HEK293 (cell line): ENCODE data around the gene TMEM145.

Experiments
- FEZF1 ChIP-seq: fragments of 450-650 bp; formaldehyde crosslinking; IDR thresholded peaks from 2 replicates; pipeline ENCODE4 v1.5.1; 2016; ENCODE audit warnings: missing biosample characterization, missing genetic modification characterization
- GLI4 ChIP-seq: fragments of 450-650 bp; formaldehyde crosslinking; IDR thresholded peaks from 2 replicates; pipeline ENCODE4 v1.5.1; 2016; ENCODE audit warnings: missing biosample characterization, missing genetic modification characterization
- KLF9 ChIP-seq: fragments of 450-650 bp; formaldehyde crosslinking; IDR thresholded peaks from 2 replicates; pipeline ENCODE4 v1.5.1; 2016; ENCODE audit warnings: missing biosample characterization, missing genetic modification characterization, low read depth
- MEIS1 ChIP-seq: sonication (generic); formaldehyde crosslinking; IDR thresholded peaks from 2 replicates; pipeline ENCODE4 v1.8.1; 2022; ENCODE audit warnings: missing genetic modification reagents, mild to moderate bottlenecking, borderline replicate concordance
- PATZ1 ChIP-seq: fragments of 450-650 bp; formaldehyde crosslinking; IDR thresholded peaks from 2 replicates; pipeline ENCODE4 v1.5.1; 2016; ENCODE audit warnings: missing biosample characterization, missing genetic modification characterization
- SP3 ChIP-seq: fragments of 450-650 bp; formaldehyde crosslinking; IDR thresholded peaks from 2 replicates; pipeline ENCODE4 v1.5.1; 2016; ENCODE audit warnings: missing biosample characterization, missing genetic modification characterization
- ZEB2 ChIP-seq: fragments of 450-650 bp; formaldehyde crosslinking; IDR thresholded peaks from 2 replicates; pipeline ENCODE4 v1.5.1; 2016; ENCODE audit warnings: missing biosample characterization, missing genetic modification characterization
- ZFHX2 ChIP-seq: fragments of 450-650 bp; formaldehyde crosslinking; conservative IDR thresholded peaks from 2 replicates; pipeline ENCODE4 v1.5.1; 2016; ENCODE audit warnings: missing biosample characterization, missing genetic modification characterization
- ZIC2 ChIP-seq: fragments of 450-650 bp; formaldehyde crosslinking; IDR thresholded peaks from 2 replicates; pipeline ENCODE4 v1.5.1; 2016; ENCODE audit warnings: missing biosample characterization, missing genetic modification characterization
- ZNF157 ChIP-seq: fragments of 450-650 bp; formaldehyde crosslinking; IDR thresholded peaks from 2 replicates; pipeline ENCODE4 v1.5.1; 2016; ENCODE audit warnings: missing biosample characterization, missing genetic modification characterization
- ZNF239 ChIP-seq: fragments of 450-650 bp; formaldehyde crosslinking; IDR thresholded peaks from 2 replicates; pipeline ENCODE4 v1.5.1; 2016; ENCODE audit warnings: missing biosample characterization, missing genetic modification characterization
- ZNF362 ChIP-seq: fragments of 450-650 bp; formaldehyde crosslinking; IDR thresholded peaks from 2 replicates; pipeline ENCODE4 v1.5.1; 2016; ENCODE audit warnings: missing biosample characterization, missing genetic modification characterization
- ZNF514 ChIP-seq: fragments of 450-650 bp; formaldehyde crosslinking; IDR thresholded peaks from 2 replicates; pipeline ENCODE4 v1.5.1; 2016; ENCODE audit warnings: missing biosample characterization, missing genetic modification characterization
- ZNF548 ChIP-seq: fragments of 450-650 bp; formaldehyde crosslinking; IDR thresholded peaks from 2 replicates; pipeline ENCODE4 v1.5.1; 2016; ENCODE audit warnings: missing biosample characterization, missing genetic modification characterization
- ZNF560 ChIP-seq: fragments of 450-650 bp; formaldehyde crosslinking; IDR thresholded peaks from 2 replicates; pipeline ENCODE4 v1.5.1; 2017; ENCODE audit warnings: missing biosample characterization, missing genetic modification characterization, borderline replicate concordance
- ZNF571 ChIP-seq: fragments of 450-650 bp; formaldehyde crosslinking; IDR thresholded peaks from 2 replicates; pipeline ENCODE4 v1.5.0; 2017; ENCODE audit warnings: missing biosample characterization, missing genetic modification characterization
- ZNF707 ChIP-seq: fragments of 450-650 bp; formaldehyde crosslinking; IDR thresholded peaks from 2 replicates; pipeline ENCODE4 v1.5.1; 2016; ENCODE audit warnings: missing biosample characterization, missing genetic modification characterization
- ZNF747 ChIP-seq: fragments of 450-650 bp; formaldehyde crosslinking; IDR thresholded peaks from 2 replicates; pipeline ENCODE4 v1.5.1; 2016; ENCODE audit warnings: missing biosample characterization, missing genetic modification characterization
- TF ChIP-seq, protein P1 (sequence below): fragments of 450-650 bp; formaldehyde crosslinking; conservative IDR thresholded peaks from 2 replicates; pipeline ENCODE4 v1.5.1; 2016; ENCODE audit warnings: low read depth, missing biosample characterization, missing genetic modification characterization
- TF ChIP-seq, protein P2 (sequence below): fragments of 450-650 bp; formaldehyde crosslinking; IDR thresholded peaks from 2 replicates; pipeline ENCODE4 v1.5.0; 2017; ENCODE audit warnings: missing biosample characterization, missing genetic modification characterization, borderline replicate concordance
- TF ChIP-seq, protein P3 (sequence below): fragments of 450-650 bp; formaldehyde crosslinking; IDR thresholded peaks from 2 replicates; pipeline ENCODE4 v1.5.1; 2016; ENCODE audit warnings: missing biosample characterization, missing genetic modification characterization, borderline replicate concordance
- TF ChIP-seq, protein P4 (sequence below): fragments of 450-650 bp; formaldehyde crosslinking; conservative IDR thresholded peaks from 2 replicates; pipeline ENCODE4 v1.5.1; 2016; ENCODE audit warnings: low read depth, missing biosample characterization, missing genetic modification characterization

TMEM145 gene

DNA sequence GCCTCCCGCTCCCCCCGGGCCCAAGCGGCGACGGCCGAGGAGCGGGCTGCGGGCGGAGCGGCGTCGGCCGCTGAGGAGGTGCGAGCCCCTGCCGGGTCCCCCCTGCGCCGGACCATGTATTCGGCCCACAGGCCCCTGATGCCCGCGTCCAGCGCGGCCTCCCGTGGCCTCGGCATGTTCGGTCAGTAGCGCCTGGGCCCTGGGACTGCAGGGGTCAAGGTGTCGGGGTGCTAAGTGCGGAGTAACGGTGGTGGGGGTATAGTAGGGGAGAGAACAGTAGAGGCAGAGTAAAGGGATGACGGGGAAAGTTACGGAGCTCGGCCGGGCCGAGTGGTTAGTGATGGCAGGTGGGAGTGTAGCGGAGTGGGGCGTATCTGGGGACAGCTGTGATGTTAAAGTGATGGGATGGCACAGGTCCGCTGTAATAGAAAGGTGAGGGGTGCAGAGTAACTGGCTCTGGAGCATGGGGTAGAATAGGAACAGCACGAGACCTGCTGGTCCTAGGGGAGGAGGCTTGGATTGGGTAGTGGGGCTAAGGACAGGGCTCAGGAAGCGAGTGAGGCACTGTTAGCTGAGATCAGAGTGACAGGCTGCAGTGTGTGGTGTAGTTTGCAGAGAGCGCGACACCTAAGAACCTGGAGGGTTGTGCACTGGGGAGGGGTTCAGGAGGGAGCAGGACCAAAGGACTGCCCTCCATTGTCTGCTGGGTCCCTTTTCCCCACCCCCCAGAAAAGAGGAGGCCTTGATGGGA is 28.3 kb upstream of the TMEM145 start (continued):
- TF ChIP-seq ZEB2 (tag by site-specific recombination), result peak; percentile 65; the same call in 1 of the 2 replicates
- TF ChIP-seq ZNF571, result no peak
- no peak for TF ChIP-seq GLI4 (tag by site-specific recombination)
- TF ChIP-seq, protein P1, sequence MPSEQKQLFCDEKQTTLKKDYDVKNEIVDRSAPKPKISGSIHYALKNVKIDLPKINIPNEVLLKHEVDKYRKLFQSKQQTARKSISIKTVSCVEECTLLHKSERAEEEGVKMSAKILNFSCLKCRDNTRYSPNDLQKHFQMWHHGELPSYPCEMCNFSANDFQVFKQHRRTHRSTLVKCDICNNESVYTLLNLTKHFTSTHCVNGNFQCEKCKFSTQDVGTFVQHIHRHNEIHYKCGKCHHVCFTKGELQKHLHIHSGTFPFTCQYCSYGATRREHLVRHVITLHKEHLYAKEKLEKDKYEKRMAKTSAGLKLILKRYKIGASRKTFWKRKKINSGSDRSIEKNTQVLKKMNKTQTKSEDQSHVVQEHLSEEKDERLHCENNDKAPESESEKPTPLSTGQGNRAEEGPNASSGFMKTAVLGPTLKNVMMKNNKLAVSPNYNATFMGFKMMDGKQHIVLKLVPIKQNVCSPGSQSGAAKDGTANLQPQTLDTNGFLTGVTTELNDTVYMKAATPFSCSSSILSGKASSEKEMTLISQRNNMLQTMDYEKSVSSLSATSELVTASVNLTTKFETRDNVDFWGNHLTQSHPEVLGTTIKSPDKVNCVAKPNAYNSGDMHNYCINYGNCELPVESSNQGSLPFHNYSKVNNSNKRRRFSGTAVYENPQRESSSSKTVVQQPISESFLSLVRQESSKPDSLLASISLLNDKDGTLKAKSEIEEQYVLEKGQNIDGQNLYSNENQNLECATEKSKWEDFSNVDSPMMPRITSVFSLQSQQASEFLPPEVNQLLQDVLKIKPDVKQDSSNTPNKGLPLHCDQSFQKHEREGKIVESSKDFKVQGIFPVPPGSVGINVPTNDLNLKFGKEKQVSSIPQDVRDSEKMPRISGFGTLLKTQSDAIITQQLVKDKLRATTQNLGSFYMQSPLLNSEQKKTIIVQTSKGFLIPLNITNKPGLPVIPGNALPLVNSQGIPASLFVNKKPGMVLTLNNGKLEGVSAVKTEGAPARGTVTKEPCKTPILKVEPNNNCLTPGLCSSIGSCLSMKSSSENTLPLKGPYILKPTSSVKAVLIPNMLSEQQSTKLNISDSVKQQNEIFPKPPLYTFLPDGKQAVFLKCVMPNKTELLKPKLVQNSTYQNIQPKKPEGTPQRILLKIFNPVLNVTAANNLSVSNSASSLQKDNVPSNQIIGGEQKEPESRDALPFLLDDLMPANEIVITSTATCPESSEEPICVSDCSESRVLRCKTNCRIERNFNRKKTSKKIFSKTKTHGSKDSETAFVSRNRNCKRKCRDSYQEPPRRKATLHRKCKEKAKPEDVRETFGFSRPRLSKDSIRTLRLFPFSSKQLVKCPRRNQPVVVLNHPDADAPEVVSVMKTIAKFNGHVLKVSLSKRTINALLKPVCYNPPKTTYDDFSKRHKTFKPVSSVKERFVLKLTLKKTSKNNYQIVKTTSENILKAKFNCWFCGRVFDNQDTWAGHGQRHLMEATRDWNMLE, result no peak
- TF ChIP-seq, protein P2, sequence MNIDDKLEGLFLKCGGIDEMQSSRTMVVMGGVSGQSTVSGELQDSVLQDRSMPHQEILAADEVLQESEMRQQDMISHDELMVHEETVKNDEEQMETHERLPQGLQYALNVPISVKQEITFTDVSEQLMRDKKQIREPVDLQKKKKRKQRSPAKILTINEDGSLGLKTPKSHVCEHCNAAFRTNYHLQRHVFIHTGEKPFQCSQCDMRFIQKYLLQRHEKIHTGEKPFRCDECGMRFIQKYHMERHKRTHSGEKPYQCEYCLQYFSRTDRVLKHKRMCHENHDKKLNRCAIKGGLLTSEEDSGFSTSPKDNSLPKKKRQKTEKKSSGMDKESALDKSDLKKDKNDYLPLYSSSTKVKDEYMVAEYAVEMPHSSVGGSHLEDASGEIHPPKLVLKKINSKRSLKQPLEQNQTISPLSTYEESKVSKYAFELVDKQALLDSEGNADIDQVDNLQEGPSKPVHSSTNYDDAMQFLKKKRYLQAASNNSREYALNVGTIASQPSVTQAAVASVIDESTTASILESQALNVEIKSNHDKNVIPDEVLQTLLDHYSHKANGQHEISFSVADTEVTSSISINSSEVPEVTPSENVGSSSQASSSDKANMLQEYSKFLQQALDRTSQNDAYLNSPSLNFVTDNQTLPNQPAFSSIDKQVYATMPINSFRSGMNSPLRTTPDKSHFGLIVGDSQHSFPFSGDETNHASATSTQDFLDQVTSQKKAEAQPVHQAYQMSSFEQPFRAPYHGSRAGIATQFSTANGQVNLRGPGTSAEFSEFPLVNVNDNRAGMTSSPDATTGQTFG, result no peak
- TF ChIP-seq ZNF239 (tag by site-specific recombination), result no peak
- no peak for TF ChIP-seq SP3 (tag by site-specific recombination)
- TF ChIP-seq ZNF560 (tag by site-specific recombination), result no peak
- TF ChIP-seq ZNF514 (tag by site-specific recombination), result no peak
- TF ChIP-seq MEIS1 (CRISPR knock-in tag), result no peak
- TF ChIP-seq ZNF707 (tag by site-specific recombination), result no peak
- peak; percentile 90 for TF ChIP-seq PATZ1
- TF ChIP-seq, protein P3, sequence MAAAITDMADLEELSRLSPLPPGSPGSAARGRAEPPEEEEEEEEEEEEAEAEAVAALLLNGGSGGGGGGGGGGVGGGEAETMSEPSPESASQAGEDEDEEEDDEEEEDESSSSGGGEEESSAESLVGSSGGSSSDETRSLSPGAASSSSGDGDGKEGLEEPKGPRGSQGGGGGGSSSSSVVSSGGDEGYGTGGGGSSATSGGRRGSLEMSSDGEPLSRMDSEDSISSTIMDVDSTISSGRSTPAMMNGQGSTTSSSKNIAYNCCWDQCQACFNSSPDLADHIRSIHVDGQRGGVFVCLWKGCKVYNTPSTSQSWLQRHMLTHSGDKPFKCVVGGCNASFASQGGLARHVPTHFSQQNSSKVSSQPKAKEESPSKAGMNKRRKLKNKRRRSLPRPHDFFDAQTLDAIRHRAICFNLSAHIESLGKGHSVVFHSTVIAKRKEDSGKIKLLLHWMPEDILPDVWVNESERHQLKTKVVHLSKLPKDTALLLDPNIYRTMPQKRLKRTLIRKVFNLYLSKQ, result no peak; the same call in 1 of the 2 replicates
- TF ChIP-seq ZNF747 (tag by site-specific recombination), result no peak
- peak; percentile 90 for TF ChIP-seq ZIC2 (tag by site-specific recombination)
- TF ChIP-seq, protein P4, sequence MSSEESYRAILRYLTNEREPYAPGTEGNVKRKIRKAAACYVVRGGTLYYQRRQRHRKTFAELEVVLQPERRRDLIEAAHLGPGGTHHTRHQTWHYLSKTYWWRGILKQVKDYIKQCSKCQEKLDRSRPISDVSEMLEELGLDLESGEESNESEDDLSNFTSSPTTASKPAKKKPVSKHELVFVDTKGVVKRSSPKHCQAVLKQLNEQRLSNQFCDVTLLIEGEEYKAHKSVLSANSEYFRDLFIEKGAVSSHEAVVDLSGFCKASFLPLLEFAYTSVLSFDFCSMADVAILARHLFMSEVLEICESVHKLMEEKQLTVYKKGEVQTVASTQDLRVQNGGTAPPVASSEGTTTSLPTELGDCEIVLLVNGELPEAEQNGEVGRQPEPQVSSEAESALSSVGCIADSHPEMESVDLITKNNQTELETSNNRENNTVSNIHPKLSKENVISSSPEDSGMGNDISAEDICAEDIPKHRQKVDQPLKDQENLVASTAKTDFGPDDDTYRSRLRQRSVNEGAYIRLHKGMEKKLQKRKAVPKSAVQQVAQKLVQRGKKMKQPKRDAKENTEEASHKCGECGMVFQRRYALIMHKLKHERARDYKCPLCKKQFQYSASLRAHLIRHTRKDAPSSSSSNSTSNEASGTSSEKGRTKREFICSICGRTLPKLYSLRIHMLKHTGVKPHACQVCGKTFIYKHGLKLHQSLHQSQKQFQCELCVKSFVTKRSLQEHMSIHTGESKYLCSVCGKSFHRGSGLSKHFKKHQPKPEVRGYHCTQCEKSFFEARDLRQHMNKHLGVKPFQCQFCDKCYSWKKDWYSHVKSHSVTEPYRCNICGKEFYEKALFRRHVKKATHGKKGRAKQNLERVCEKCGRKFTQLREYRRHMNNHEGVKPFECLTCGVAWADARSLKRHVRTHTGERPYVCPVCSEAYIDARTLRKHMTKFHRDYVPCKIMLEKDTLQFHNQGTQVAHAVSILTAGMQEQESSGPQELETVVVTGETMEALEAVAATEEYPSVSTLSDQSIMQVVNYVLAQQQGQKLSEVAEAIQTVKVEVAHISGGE (tag by site-specific recombination), result no peak
- peak; percentile 61; the same call in 1 of the 2 replicates for TF ChIP-seq KLF9 (tag by site-specific recombination)
- no peak for TF ChIP-seq ZNF548 (tag by site-specific recombination)
- no peak for TF ChIP-seq FEZF1 (tag by site-specific recombination)
- TF ChIP-seq ZFHX2 (tag by site-specific recombination), result peak; percentile 56; the same call in 1 of the 2 replicates
- TF ChIP-seq ZNF157 (tag by site-specific recombination), result no peak
- no peak for TF ChIP-seq ZNF362 (tag by site-specific recombination)
